NAMALWA (cell line): ENCODE measurements around the gene ATP5PO.
"Not testable (repeated sequence)": the region's sequence is repeated elsewhere in the genome, so short reads cannot be mapped to it uniquely, and the experiment has no call there.

Source experiments
- DNase-seq: peaks from one replicate; pipeline ENCODE4 v3.0.0-alpha.2; 2015; ENCODE audit warnings: low spot score

ATP5PO gene

GRCh38 chr21:33940164-33940880, 24.7 kb upstream of the ATP5PO start:
- no peak for DNase-seq

GRCh38 chr21:33939226-33939625, 23.6 kb upstream of the ATP5PO start:
- no peak for DNase-seq

GRCh38 chr21:33938381-33938780, 22.8 kb upstream of the ATP5PO start:
- no peak for DNase-seq

GRCh38 chr21:33937931-33938339, 22.3 kb upstream of the ATP5PO start:
- DNase-seq, result no peak

- DNase-seq, result no peak
These were observed 21.5 kb upstream of the ATP5PO start for GRCh38 chr21:33937146-33937545.

DNA sequence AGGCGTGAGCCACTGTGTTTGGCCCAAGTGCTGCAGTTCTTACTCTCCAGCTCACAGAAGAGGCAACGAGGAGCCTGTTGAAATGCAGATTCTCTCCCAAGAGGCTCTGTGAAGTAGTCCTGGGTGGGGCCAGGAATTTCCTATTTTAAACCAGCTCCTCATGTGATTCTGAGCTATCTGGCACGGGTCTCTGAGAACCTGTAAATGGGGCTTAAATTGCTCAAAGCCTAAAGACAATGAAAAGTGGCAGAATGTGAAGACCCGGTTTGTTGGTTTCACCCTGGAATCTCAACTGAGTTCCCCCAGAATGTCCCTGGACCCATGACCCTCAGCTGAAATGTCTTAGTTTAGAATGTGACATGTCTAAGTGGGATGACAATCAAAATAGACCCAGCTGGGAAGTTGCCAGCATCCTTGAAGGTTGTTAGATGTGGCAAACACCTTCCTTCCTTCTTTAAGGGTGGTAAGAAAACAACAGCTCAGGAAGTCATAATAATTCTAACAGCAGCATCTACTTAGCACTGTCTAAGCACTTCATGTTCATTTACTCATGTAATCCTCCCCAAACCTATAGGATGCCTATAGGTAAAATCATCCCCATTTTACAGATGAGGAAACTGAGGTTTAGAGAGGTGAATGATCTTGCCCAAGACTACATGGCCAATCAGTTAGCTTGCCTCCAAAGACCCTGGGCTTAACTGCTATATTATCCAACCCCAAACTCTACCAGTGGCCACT, 20.9 kb upstream of the ATP5PO start:
- no peak for DNase-seq

DNA sequence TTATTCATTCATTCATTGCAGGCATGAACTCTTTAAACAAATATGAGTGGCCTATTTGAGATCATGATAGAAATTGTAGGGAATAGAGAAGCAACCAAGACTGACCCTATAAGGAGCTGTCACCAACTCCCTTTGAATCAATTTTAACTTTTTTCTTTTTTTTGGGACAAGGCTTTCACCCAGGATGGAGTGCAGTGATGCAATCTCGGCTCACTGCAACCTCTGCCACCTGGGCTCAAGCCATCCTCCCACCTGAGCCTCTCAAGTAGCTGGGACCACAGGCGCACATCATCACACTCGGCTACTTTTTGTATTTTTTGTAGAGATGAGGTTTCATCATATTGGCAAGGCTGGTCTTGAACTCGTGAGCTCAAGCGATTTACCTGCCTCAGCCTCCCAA, 17.1 kb upstream of the ATP5PO start:
- no peak for DNase-seq

DNA sequence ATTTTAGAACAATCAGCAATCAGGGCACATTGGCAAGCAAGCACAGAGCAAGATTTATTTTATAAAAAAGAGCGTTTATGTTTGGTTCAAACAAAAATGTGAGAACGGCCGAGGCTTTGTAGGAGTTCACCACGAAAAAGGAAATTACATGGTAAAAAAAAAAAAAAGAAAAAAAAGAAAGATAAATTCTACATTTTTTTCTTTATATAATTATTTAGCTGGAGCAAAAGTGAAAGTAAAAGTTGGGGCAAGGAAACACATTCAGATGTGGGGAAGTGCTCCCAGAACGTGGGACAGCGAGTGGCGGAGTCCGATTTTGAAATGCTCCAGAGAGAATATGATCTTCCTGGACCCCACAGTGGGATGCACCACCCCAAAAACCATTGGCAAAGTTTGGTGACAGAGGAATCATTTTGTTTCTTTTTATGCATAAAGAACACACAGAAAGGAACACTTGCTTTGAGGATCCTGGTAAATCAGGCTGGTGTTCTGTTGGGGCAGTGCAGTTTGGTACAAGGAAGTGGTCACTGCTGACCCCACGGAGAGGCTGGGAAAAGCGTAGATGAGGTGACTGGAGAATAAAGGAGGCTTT, 16.3 kb upstream of the ATP5PO start:
- DNase-seq, result no peak

GRCh38 chr21:33931052-33931798, 15.6 kb upstream of the ATP5PO start:
- not testable (repeated sequence) for DNase-seq

GRCh38 chr21:33926248-33926647, 10.6 kb upstream of the ATP5PO start:
- not testable (repeated sequence) for DNase-seq

GRCh38 chr21:33924766-33925100, 9.1 kb upstream of the ATP5PO start:
- no peak for DNase-seq

DNA sequence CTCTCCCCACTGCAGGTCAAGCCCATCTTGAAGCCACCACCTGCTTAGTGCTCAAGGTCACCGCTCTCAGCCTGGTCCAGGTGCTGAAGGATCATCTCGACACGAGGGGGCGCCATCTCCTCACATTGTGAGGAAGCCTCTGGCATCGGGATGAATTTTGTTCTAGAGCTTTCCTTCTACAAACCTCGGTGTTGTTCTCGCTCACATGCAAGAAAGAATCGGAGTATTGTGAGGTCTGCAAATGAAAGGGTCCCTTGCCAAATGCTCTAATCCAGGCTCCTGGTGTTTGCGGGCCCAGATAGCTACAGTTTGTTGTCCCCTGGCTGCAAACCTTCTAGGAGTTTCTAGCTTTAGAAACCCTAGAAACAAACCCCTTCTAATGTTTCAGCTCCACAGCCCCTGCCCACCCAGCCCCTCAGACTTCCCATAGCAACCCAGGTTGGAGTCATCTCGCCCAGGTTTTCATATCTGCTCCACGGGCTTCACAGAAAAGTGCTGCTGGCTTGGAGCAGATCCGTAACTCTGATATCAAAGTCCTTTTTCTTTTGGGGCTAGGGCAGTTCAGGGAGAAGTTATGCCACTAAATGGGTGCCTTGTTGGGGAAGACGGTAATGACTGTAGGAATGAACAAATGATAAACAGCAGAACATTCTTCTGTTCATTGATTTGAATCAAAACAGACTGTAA, 8.6 kb upstream of the ATP5PO start:
- peak; percentile 89 for DNase-seq

DNA sequence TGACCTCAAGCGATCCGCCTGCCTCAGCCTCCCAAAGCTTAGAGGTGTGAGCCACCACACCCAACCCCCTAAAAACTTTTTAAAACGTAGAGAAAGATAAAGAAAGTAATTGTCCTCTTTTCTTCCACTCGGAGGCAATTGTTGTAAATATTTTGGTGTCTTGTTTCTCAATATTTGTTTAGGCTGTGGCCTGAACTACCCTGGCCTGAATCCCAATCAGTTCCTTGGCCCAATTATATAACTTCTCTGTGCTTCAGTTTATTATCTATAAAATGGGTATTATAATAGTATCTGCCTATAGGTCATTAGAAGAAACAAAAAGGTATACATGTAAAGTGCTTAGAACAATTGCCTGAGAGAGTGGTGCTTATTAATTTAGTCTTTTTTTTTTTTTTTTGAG, 1.8 kb upstream of the ATP5PO start:
- DNase-seq, result no peak

DNA sequence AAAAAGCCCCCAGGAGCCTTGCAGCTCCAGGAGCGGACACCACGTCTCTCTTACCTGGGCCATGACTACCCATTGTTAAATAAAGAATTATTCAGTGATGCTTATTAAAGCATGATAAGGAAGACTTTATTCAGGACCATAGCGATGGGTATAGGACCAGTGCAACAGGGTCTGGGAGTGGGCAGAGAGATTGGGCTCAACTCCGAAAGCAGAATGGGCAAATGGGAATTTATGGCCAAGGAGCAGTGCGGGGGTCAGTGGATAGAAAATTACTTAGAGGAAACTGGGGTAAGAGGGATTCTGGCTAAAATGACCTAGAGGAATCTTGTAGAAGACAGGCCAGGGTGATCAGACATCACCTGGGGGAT, 580 bp upstream of the ATP5PO start:
- DNase-seq, result no peak

DNA sequence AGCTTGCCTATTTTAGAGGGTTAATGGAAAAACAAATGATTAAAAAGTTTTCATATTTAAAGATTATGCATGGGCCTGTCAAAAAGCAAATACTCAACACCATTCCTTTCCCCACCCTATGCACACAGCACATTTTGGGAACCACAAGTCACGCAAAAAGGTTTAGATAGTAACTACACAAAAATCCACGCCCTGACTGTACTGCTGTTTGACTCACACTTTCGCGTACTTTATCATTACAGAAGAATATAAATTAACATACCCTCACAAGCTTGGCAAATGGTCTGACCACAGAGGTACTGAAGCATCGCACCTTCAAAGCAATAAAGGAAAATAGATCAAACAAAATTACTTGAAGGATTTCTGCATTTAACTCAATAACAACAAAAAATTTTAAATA, 1.4 kb downstream of the ATP5PO start:
- DNase-seq, result no peak

DNA sequence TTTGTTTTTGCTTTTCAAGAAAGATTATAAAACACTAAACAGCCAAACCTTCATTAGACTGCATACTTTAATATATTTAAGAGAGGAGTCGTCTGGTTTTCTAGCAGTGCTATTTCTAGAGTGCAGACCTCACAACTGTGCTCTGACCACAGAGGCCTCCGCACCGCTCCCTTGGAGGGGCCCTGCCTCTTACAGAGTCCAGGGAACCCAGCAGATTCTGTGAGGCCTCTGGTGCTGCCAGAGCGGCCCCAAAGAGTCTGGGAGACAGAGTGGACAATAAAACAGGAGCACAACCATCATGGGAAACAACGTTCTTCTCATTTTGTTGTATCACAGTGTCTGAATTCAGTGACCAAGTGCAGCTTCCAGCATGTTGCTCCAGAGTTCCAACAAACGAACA, 5.8 kb downstream of the ATP5PO start:
- no peak for DNase-seq

- no peak for DNase-seq
These were observed 6.8 kb downstream of the ATP5PO start for GRCh38 chr21:33908760-33909159.

DNA sequence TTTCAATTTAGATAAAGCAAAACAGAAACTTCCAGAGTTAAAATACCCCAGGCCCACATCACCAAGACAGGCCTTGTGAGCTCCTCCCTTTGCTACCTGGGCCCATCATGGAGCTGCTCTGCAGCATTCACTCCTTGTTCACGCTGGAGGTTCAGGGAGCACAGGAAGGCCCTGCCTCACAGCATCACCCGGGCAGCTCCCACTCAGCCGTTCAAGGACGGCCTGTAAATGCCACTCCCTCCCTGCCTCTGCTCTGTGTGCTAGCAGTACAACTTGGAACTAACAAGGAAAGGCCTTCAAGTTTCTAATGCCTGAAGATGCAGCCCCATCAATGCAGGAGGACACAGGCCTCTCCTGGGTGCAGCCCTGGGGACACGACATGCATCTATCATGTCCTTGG, 11.6 kb downstream of the ATP5PO start:
- no peak for DNase-seq

DNA sequence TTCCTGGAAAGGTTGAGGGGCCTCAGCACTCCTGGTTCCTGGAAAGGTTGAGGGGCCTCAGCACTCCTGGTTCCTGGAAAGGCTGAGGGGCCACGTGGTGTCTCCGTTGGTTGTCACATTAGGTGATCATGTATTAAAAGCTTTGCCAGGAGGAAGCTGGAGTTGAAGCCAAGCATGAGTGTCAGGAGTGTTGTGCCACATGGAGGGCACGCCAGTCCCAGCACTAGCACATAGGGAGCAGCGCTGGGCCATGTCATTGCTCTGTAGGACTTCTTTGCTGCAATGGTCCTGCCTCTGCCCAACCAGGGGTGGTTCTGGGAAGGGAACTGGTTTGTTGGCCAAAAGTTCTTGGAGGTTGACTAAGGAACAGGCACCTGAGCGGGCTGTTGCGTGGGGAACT, 13.3 kb downstream of the ATP5PO start:
- DNase-seq, result no peak

DNA sequence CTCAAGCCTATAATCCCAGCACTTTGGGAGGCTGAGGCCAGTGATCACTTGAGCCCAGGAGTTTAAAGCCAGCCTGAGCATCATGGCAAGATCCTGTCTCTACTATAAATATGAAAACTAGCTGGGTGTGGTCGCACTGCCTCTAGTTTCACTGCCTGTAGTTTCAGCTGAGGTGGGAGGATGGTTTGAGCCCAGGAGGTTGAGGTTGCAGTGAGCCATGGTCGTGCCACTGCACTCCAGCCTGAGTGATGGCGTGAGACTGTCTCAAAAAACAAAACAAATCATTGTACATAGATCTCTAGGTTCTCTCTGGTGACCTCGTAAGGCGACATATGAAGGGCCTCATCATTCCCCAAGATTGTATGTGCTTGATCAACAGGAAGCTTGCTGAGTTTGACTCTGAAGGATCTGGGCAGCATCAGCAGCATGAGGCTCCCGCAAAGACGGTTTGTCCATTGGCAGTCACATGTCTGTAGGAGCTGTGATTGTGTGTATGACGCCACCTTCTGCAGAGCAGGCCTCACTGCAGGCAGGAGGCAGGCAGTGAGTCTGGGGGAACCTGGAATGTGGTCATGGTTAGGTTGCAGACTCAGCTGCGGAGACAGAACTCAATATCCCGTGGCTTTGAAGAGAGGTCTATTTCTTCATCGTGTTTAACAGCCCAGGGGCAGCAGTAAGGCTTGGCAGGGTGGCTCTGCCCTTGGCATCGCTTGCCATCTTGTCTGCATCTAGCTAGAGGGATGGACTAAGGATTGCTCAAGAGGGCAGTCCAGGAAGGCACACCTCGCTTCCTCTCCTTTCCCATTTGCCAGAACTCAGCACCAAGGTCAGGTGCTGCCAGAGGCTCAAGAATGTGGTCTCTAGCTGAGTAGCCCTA, 14.0 kb downstream of the ATP5PO start:
- DNase-seq, result peak; percentile 63

DNA sequence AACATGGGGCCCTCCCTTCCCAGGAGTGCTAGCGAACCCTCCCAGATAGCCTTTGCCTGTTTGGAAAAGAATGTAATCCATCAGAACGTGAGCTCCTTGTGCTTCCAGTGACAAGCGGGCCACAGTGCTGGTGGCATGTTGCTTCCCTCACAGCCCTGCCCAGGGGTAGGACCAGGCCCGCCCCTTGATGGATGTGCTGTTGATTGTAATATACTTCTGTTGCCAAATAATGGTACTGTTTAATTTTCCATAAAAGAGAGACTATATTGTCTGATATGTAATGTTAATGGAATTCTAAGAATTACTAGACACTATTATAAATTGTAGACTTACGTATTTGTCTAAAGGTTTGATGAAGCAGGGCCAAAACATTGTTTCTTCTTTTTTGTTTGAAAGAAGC, 16.4 kb downstream of the ATP5PO start:
- DNase-seq, result no peak
